Measurements from ENCODE around the gene DEFB123.

DNA sequence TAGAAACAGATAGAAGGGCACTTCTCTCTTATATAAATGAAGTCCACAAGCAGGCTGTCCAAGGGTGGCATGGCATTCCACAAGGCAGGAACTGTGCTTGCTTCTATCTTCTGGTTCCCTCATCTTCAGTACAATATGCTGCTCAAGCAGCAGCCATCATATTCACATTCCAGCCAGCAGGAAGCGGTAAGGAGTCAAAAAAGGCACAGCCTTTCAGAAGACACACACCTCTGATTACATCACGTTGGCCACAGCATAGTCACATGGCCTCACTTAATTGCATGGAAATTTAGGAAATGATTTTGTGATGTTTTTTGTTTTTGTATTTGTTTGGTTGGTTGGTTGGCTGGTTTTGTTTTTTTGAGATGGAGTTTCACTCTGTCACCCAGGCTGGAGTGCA is 53.7 kb downstream of the DEFB123 start:
- TF ChIP-seq, protein P1, sequence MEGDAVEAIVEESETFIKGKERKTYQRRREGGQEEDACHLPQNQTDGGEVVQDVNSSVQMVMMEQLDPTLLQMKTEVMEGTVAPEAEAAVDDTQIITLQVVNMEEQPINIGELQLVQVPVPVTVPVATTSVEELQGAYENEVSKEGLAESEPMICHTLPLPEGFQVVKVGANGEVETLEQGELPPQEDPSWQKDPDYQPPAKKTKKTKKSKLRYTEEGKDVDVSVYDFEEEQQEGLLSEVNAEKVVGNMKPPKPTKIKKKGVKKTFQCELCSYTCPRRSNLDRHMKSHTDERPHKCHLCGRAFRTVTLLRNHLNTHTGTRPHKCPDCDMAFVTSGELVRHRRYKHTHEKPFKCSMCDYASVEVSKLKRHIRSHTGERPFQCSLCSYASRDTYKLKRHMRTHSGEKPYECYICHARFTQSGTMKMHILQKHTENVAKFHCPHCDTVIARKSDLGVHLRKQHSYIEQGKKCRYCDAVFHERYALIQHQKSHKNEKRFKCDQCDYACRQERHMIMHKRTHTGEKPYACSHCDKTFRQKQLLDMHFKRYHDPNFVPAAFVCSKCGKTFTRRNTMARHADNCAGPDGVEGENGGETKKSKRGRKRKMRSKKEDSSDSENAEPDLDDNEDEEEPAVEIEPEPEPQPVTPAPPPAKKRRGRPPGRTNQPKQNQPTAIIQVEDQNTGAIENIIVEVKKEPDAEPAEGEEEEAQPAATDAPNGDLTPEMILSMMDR (IDR thresholded peaks at IDR 0.05; ENCODE audit: poor library complexity, severe bottlenecking): no peak
- TF ChIP-seq RAD21 (conservative IDR thresholded peaks at IDR 0.05) (no peak), SMC3 (conservative IDR thresholded peaks at IDR 0.05; ENCODE audit: poor library complexity) (no peak), TAF1 (IDR thresholded peaks at IDR 0.05; ENCODE audit: low read depth) (no peak), POLR2AphosphoS5 (IDR thresholded peaks at IDR 0.05) (no peak), REST (IDR thresholded peaks at IDR 0.05; ENCODE audit: borderline replicate concordance) (no peak), EZH2 (IDR thresholded peaks at IDR 0.05; ENCODE audit: borderline replicate concordance, insufficient read depth, low read length, poor library complexity, severe bottlenecking) (no peak)
